NCI-H2081 treated with DMSO at 0.1 percent for 48 hours (cell line): Measurements from ENCODE around the gene PLIN4.
"Not testable (repeated sequence)": the region's sequence is repeated elsewhere in the genome, so short reads cannot be mapped to it uniquely, and the experiment has no call there.

Source experiments
- DNase-seq: peaks from one replicate; lab custom pipeline; 2025; lab: John Stamatoyannopoulos, UW

Gene PLIN4

GRCh38 chr19:4518345-4519171, at the start of gene PLIN4:
Gene PLIN4 (minus strand): TSS chr19:4518486. CDS start chr19:4518272, 214 bp downstream.
- no peak for DNase-seq

GRCh38 chr19:4567584-4568071, 49.3 kb upstream of the PLIN4 start:
- DNase-seq, result no peak

- DNase-seq, result no peak
These were observed 48.2 kb upstream of the PLIN4 start for GRCh38 chr19:4566402-4567051.

- DNase-seq, result not testable (repeated sequence)
These were observed 45.3 kb upstream of the PLIN4 start for GRCh38 chr19:4563562-4563961.

- not testable (repeated sequence) for DNase-seq
These were observed 43.8 kb upstream of the PLIN4 start for GRCh38 chr19:4562085-4562484.

- DNase-seq, result no peak
These were observed 41.3 kb upstream of the PLIN4 start, which contains the start of gene SEMA6B for GRCh38 chr19:4559569-4559968. Gene SEMA6B (minus strand): TSS chr19:4559684. CDS start chr19:4558457, 1,227 bp downstream.

GRCh38 chr19:4557971-4558941, 40.0 kb upstream of the PLIN4 start:
- no peak for DNase-seq

- no peak for DNase-seq
These were observed 39.1 kb upstream of the PLIN4 start for GRCh38 chr19:4557144-4557970.

- DNase-seq, result no peak
These were observed 38.4 kb upstream of the PLIN4 start for GRCh38 chr19:4556597-4557127.

- DNase-seq, result no peak
These were observed 37.6 kb upstream of the PLIN4 start for GRCh38 chr19:4555657-4556561.

GRCh38 chr19:4554717-4555116, 36.4 kb upstream of the PLIN4 start:
- no peak for DNase-seq

- DNase-seq, result no peak
These were observed 35.5 kb upstream of the PLIN4 start for GRCh38 chr19:4553775-4554174.

- no peak for DNase-seq
These were observed 34.9 kb upstream of the PLIN4 start for GRCh38 chr19:4553092-4553695.

- no peak for DNase-seq
These were observed 34.2 kb upstream of the PLIN4 start for GRCh38 chr19:4552525-4552819.

- DNase-seq, result no peak
These were observed 32.3 kb upstream of the PLIN4 start for GRCh38 chr19:4550479-4551050.

- no peak for DNase-seq
These were observed 31.7 kb upstream of the PLIN4 start for GRCh38 chr19:4550018-4550417.

GRCh38 chr19:4548238-4548584, 29.9 kb upstream of the PLIN4 start:
- no peak for DNase-seq

- no peak for DNase-seq
These were observed 29.3 kb upstream of the PLIN4 start for GRCh38 chr19:4547303-4548237.
